ENCODE measurements around the gene GRB14.

Gene GRB14

DNA sequence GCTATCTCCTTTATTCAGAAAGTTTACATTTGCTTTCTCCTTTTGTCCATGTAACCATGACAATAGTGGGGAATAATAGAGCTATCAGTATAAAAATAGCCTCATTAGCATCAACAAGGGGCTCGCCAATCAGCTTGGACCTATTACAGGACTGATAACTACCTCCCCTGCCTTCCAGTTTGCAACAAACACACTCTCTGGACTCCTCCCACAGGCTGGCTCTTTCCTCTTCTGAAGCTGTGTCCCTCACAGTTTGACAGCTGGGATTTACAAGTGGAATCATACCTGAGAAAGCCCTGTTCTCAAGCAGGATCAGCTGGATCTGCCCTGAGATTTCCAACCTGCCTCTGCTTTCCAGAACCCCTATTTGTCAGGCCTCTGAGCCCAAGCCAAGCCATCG is 162.5 kb downstream of the GRB14 start:
- no peak for DNase-seq (ENCODE audit: low read depth)
- no peak overlapping the region for H3K4me3 ChIP-seq (ENCODE audit: control insufficient read depth, low read depth, low read length)
- TF ChIP-seq, protein P1, sequence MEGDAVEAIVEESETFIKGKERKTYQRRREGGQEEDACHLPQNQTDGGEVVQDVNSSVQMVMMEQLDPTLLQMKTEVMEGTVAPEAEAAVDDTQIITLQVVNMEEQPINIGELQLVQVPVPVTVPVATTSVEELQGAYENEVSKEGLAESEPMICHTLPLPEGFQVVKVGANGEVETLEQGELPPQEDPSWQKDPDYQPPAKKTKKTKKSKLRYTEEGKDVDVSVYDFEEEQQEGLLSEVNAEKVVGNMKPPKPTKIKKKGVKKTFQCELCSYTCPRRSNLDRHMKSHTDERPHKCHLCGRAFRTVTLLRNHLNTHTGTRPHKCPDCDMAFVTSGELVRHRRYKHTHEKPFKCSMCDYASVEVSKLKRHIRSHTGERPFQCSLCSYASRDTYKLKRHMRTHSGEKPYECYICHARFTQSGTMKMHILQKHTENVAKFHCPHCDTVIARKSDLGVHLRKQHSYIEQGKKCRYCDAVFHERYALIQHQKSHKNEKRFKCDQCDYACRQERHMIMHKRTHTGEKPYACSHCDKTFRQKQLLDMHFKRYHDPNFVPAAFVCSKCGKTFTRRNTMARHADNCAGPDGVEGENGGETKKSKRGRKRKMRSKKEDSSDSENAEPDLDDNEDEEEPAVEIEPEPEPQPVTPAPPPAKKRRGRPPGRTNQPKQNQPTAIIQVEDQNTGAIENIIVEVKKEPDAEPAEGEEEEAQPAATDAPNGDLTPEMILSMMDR (IDR thresholded peaks at IDR 0.05; ENCODE audit: control insufficient read depth, insufficient read depth, low read depth, low read length, missing control alignments): no peak

DNA sequence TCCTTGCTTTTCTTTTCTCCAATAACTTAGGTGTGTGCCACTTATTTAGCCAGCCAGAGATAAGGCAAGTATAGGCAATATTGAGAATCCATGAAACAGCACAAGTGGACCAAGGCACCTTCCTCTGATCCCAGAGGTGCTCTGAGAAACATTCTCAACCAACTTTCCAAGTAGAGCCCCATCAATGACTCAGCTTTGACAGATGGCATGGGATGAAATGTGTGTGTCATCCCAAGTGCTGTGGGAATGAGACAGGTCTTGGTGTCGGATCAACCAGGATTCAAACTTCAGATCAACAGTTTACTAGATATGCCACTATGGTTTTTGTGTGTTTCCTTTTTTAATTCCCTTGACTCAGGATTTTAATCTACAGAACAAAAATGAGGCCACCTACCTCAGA is 164.0 kb downstream of the GRB14 start:
- TF ChIP-seq, protein P1 (IDR thresholded peaks at IDR 0.05; ENCODE audit: control insufficient read depth, insufficient read depth, low read depth, low read length, missing control alignments): no peak
- no peak for DNase-seq (ENCODE audit: low read depth)
- no peak overlapping the region for H3K4me3 ChIP-seq (ENCODE audit: control insufficient read depth, low read depth, low read length)

DNA sequence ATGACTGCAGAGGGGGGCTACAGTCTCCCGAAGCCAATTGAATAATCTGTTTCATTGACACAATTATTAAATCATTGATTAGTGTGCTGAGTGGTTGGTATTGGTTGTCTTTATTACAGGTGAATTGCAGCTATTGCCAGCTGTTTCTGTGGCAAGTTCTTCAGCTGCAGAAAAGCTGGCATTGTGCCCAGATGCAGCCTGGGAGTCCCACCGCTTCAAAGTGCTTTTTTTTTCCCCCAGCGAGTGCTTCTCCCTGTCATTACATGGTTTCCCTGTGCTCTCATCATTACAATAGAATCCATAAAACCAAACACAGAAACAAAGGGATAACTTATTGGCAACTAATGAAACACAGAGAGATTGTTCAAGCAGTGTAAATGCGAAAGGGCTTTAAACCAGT is 164.7 kb downstream of the GRB14 start:
- H3K4me3 ChIP-seq (ENCODE audit: control insufficient read depth, low read depth, low read length): no peak overlapping the region
- TF ChIP-seq, protein P1 (IDR thresholded peaks at IDR 0.05; ENCODE audit: control insufficient read depth, insufficient read depth, low read depth, low read length, missing control alignments): no peak
- DNase-seq (ENCODE audit: low read depth): no peak

GRCh38 chr2:164453656-164454305 is 167.5 kb downstream of the GRB14 start:
- no peak for DNase-seq (ENCODE audit: low read depth)
- TF ChIP-seq, protein P1 (IDR thresholded peaks at IDR 0.05; ENCODE audit: control insufficient read depth, insufficient read depth, low read depth, low read length, missing control alignments): no peak
- H3K4me3 ChIP-seq (ENCODE audit: control insufficient read depth, low read depth, low read length): no peak overlapping the region

DNA sequence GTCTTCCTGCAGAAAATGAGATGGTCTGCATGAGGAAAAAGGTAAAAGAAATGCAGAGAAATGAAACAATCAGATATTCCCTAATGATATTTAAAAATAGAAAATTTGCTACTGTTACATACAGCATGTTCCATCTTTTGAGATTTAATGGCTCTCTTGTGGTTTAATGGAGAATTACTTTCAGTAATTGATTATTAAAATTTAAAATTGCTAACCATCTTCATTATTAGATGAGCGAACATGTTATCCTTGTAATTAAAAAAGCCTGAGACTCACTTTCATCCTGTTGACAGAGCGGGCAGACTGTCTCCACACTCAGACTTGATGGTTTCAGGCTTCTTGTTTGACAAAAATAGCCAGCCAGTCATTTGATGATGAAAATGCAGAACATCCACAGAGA is 171.0 kb downstream of the GRB14 start:
- no peak overlapping the region for H3K4me3 ChIP-seq (ENCODE audit: control insufficient read depth, low read depth, low read length)
- no peak for DNase-seq (ENCODE audit: low read depth)
- TF ChIP-seq, protein P1 (IDR thresholded peaks at IDR 0.05; ENCODE audit: control insufficient read depth, insufficient read depth, low read depth, low read length, missing control alignments): no peak

GRCh38 chr2:164449706-164450105 is 171.6 kb downstream of the GRB14 start:
- TF ChIP-seq, protein P1 (IDR thresholded peaks at IDR 0.05; ENCODE audit: control insufficient read depth, insufficient read depth, low read depth, low read length, missing control alignments): no peak
- no peak for DNase-seq (ENCODE audit: low read depth)
- no peak overlapping the region for H3K4me3 ChIP-seq (ENCODE audit: control insufficient read depth, low read depth, low read length)
